OCI-LY7 (cell line): ENCODE data around the gene C11orf54.

ENCODE experiments used
- EZH2phosphoT487 ChIP-seq: fragments of 200-600 bp; sonication (generic); IDR thresholded peaks from 2 replicates; pipeline ENCODE4 v1.6.1; 2018; ENCODE audit warnings: low read depth, borderline replicate concordance, mild to moderate bottlenecking, mixed run types, antibody characterized with exemption, low read length, moderate library complexity, mixed read lengths
- TF ChIP-seq, protein P1 (sequence below): fragments of 200-600 bp; sonication (generic); conservative IDR thresholded peaks from 2 replicates; pipeline ENCODE4 v1.5.1; 2014; ENCODE audit warnings: mild to moderate bottlenecking, antibody characterized with exemption, low read length, moderate library complexity, mixed read lengths

DNA sequence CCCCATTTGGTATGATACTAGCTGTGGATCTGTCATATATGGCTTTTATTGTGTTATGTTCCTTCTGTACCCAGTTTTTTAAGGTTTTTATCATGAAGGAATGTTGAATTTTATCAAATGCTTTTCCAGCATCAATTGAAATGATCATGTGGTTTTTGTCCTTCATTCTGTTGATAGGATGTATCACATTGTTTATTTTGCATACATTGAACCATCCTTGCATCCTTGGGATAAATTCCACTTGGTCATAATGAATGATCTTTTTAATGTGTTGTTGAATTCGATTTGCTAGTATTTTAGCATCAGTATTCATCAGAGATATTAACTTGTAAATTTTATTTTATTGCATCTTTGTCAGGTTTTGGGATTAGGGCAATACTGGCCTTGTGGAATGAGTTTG lies 31.2 kb upstream of the C11orf54 start:
- TF ChIP-seq, protein P1, sequence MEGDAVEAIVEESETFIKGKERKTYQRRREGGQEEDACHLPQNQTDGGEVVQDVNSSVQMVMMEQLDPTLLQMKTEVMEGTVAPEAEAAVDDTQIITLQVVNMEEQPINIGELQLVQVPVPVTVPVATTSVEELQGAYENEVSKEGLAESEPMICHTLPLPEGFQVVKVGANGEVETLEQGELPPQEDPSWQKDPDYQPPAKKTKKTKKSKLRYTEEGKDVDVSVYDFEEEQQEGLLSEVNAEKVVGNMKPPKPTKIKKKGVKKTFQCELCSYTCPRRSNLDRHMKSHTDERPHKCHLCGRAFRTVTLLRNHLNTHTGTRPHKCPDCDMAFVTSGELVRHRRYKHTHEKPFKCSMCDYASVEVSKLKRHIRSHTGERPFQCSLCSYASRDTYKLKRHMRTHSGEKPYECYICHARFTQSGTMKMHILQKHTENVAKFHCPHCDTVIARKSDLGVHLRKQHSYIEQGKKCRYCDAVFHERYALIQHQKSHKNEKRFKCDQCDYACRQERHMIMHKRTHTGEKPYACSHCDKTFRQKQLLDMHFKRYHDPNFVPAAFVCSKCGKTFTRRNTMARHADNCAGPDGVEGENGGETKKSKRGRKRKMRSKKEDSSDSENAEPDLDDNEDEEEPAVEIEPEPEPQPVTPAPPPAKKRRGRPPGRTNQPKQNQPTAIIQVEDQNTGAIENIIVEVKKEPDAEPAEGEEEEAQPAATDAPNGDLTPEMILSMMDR: no peak
- TF ChIP-seq EZH2phosphoT487: no peak
